AG09319 (cell line): Measurements from ENCODE around the gene C2orf92.

ENCODE experiments used
- DNase-seq: peaks from one replicate; pipeline ENCODE4 v3.0.0-alpha.2; 2010; ENCODE audit warnings: low read depth; ENCODE audit errors: extremely low read depth
- CTCF ChIP-seq: IDR thresholded peaks from 2 replicates; pipeline ENCODE4 v1.5.1; 2011; ENCODE audit warnings: low read depth, mild to moderate bottlenecking, inconsistent platforms, low read length, moderate library complexity

Gene C2orf92

GRCh38 chr2:97741686-97742085 lies 72.2 kb downstream of the C2orf92 start:
- no peak for DNase-seq
- no peak for TF ChIP-seq CTCF

- no peak for TF ChIP-seq CTCF
- no peak for DNase-seq
These were observed 72.9 kb downstream of the C2orf92 start for GRCh38 chr2:97742381-97742847.

GRCh38 chr2:97743913-97744312 lies 74.4 kb downstream of the C2orf92 start:
- no peak for DNase-seq
- no peak for TF ChIP-seq CTCF

GRCh38 chr2:97745474-97746174 lies 76.1 kb downstream of the C2orf92 start:
- no peak for TF ChIP-seq CTCF
- no peak for DNase-seq

- TF ChIP-seq CTCF, result no peak
- no peak for DNase-seq
These were observed 77.8 kb downstream of the C2orf92 start for GRCh38 chr2:97747285-97747684.

GRCh38 chr2:97747716-97748115 lies 78.2 kb downstream of the C2orf92 start:
- DNase-seq, result no peak
- TF ChIP-seq CTCF, result no peak

- DNase-seq, result no peak
- TF ChIP-seq CTCF, result no peak
These were observed 80.1 kb downstream of the C2orf92 start for GRCh38 chr2:97749581-97749980.
